Immature natural killer cell (primary cell): Measurements from ENCODE around the gene COL3A1. TPM values are rescaled to one million over a fixed set of nuclear protein-coding genes. Genes with fewer than 3 reads are reported as not detected.

Source experiments
- DNase-seq, 3 donors: peaks; one replicate each; pipeline ENCODE4 v3.0.0; 2022; ENCODE audit warnings: mixed read lengths in 1 of 3
- H3K27ac Mint-ChIP-seq, 6 donors: one replicate each; pipeline ENCODE4 v1.8.0; 2020; ENCODE audit warnings: mixed read lengths in 6 of 6, mild to moderate bottlenecking in 5 of 6, inconsistent platforms in 4 of 6, moderate library complexity in 3 of 6
- H3K27me3 Mint-ChIP-seq, 3 donors: one replicate each; pipeline ENCODE4 v1.8.0; 2020 to 2021; ENCODE audit warnings: low read depth in 3 of 3, mild to moderate bottlenecking in 3 of 3, mixed read lengths in 3 of 3, moderate library complexity in 3 of 3, inconsistent platforms in 1 of 3
- H3K36me3 Mint-ChIP-seq, 3 donors: one replicate each; pipeline ENCODE4 v1.8.0; 2020; ENCODE audit warnings: mixed read lengths in 3 of 3, inconsistent platforms in 2 of 3, mild to moderate bottlenecking in 2 of 3
- H3K4me1 Mint-ChIP-seq, 2 donors: one replicate each; pipeline ENCODE4 v1.8.0; 2020; ENCODE audit warnings: inconsistent platforms in 2 of 2, mild to moderate bottlenecking in 2 of 2, mixed read lengths in 2 of 2, moderate library complexity in 1 of 2
- H3K4me3 Mint-ChIP-seq, 5 donors: one replicate each; pipeline ENCODE4 v1.8.0; 2020; ENCODE audit warnings: mild to moderate bottlenecking in 5 of 5, mixed read lengths in 5 of 5, inconsistent platforms in 3 of 5, moderate library complexity in 3 of 5
- H3K9me3 Mint-ChIP-seq, 6 donors: one replicate each; pipeline ENCODE4 v1.8.0; 2020; ENCODE audit warnings: mild to moderate bottlenecking in 6 of 6, mixed read lengths in 6 of 6, inconsistent platforms in 4 of 6, moderate library complexity in 3 of 6
- polyA plus RNA-seq, 3 donors: library from polyadenylated mRNA; unstranded; fragments of 300-500 nt; fragmentation: Illumina TruSeq; gene quantifications; one replicate each; pipeline ENCODE4 v1.2.3, GENCODE V29; 2021

Gene COL3A1
- polyA plus RNA-seq, 3 donors from 2014 or later = not detected

- no peak overlapping the region for H3K4me3 Mint-ChIP-seq
- H3K4me1 Mint-ChIP-seq = no peaks in the 10 kb centered on the region
- no peaks in the 10 kb centered on the region for H3K36me3 Mint-ChIP-seq
- DNase-seq = no peak
- H3K27me3 Mint-ChIP-seq = peaks cover 0 to 3% (median 0%) of the 10 kb centered on the region in 3 donors
- no peak overlapping the region for H3K27ac Mint-ChIP-seq
- peaks cover 0 to 11% (median 0%) of the 10 kb centered on the region in 6 donors for H3K9me3 Mint-ChIP-seq
Observed at GRCh38 chr2:188979187-188980114, 5.3 kb downstream of the COL3A1 start.

DNA sequence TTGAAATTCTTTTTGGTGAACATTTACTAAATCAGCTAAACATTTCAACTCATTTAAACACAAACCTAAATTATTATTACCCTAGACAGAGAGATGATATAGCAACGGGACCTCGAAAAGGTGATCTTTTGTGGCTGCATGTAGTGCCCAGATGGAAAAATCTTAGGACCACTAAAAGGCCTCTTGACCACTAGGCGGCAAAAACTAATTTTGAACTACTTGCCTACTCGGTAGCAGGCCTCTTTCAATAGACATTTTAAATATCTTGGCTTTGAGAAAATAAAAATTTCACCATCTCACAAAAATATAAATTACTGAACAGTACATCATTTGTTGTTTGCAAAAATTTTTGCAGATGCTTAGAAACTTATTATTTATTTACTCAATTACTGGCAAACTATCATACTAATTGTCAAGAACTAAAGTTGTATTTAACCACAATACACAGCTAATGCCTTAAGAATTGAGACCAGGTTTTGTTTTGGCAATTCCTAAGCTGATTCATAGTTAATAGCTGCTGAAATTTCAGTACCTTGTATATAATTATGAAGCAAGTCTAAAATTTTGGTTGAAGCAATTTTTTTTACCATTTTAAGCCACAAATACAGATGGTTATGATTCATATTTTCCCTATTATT lies 9.4 kb downstream of the COL3A1 start:
- DNase-seq = no peak
- Mint-ChIP-seq H3K9me3 (peaks cover 0 to 7% (median under 1%) of the 10 kb centered on the region in 6 donors), H3K27ac (no peak overlapping the region), H3K4me3 (no peak overlapping the region), H3K36me3 (no peaks in the 10 kb centered on the region), H3K4me1 (no peaks in the 10 kb centered on the region), H3K27me3 (no peaks in the 10 kb centered on the region)

DNA sequence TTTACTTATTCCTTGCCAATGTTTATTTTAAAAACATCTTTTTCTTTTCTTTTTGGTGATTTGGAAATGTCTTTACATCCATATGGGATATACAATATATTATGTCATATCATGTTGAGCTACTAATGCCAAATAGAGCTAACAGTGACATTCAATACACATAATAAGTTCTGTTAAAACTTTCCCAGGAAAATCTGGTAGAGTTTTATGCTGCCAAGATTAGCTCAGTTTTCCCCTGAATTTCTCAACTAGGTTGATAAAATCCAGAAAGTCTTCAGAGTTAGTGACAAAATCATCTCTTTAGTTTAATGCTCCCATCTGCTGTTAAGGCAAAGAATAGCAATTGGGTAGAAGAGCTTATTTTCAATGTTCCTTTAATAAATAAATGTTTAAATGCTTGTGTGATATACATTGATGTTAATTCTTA lies 9.9 kb downstream of the COL3A1 start:
- DNase-seq = no peak
- Mint-ChIP-seq H3K9me3 (peaks cover 0 to 7% (median 0%) of the 10 kb centered on the region in 6 donors), H3K27ac (no peak overlapping the region)

GRCh38 chr2:188984680-188985079 lies 10.5 kb downstream of the COL3A1 start:
- no peak overlapping the region for H3K27ac Mint-ChIP-seq
- H3K27me3 Mint-ChIP-seq = no peaks in the 10 kb centered on the region
- H3K9me3 Mint-ChIP-seq = peaks cover 0 to 3% (median 0%) of the 10 kb centered on the region in 6 donors
- no peak for DNase-seq
- H3K4me1 Mint-ChIP-seq = no peaks in the 10 kb centered on the region
- no peak overlapping the region for H3K4me3 Mint-ChIP-seq
- H3K36me3 Mint-ChIP-seq = no peaks in the 10 kb centered on the region

More for the DNA sequence above, 9.9 kb downstream of the COL3A1 start:
- H3K4me1 Mint-ChIP-seq = no peaks in the 10 kb centered on the region
- H3K4me3 Mint-ChIP-seq = no peak overlapping the region
- H3K36me3 Mint-ChIP-seq = no peaks in the 10 kb centered on the region
- H3K27me3 Mint-ChIP-seq = no peaks in the 10 kb centered on the region

DNA sequence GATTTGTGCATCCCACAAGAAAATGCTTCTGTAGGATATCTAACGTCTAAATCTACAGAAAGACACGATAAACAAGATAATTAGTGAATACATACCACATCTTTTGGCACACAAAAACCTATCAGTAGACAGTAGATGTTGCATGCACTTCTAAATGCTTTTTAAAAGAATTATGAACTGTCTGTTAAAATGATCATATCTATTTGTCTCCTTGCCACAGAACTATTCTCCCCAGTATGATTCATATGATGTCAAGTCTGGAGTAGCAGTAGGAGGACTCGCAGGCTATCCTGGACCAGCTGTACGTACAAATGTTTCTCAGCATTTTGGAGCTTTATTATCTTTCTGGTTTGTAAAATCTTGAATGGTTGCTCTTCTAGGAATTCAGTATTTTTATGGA lies 12.7 kb downstream of the COL3A1 start:
- no peak overlapping the region for H3K4me3 Mint-ChIP-seq
- H3K9me3 Mint-ChIP-seq = peaks cover 0 to 3% (median 0%) of the 10 kb centered on the region in 6 donors
- DNase-seq = no peak
- no peaks in the 10 kb centered on the region for H3K27me3 Mint-ChIP-seq
- no peaks in the 10 kb centered on the region for H3K4me1 Mint-ChIP-seq
- no peaks in the 10 kb centered on the region for H3K36me3 Mint-ChIP-seq
- no peak overlapping the region for H3K27ac Mint-ChIP-seq

- H3K9me3 Mint-ChIP-seq = peaks cover 0 to 5% (median 1%) of the 10 kb centered on the region in 6 donors
- no peaks in the 10 kb centered on the region for H3K4me1 Mint-ChIP-seq
- no peak overlapping the region for H3K4me3 Mint-ChIP-seq
- H3K27ac Mint-ChIP-seq = no peak overlapping the region
- DNase-seq = no peak
- H3K36me3 Mint-ChIP-seq = no peaks in the 10 kb centered on the region
- H3K27me3 Mint-ChIP-seq = peaks cover 0 to 2% (median 2%) of the 10 kb centered on the region in 3 donors
Observed at GRCh38 chr2:188993247-188993646, 19.1 kb downstream of the COL3A1 start.

GRCh38 chr2:188997263-188997662 lies 23.1 kb downstream of the COL3A1 start:
- no peaks in the 10 kb centered on the region for H3K36me3 Mint-ChIP-seq
- peaks cover 0 to 5% (median 1%) of the 10 kb centered on the region in 6 donors for H3K9me3 Mint-ChIP-seq
- H3K4me1 Mint-ChIP-seq = no peaks in the 10 kb centered on the region
- H3K27ac Mint-ChIP-seq = no peak overlapping the region
- no peak overlapping the region for H3K4me3 Mint-ChIP-seq
- H3K27me3 Mint-ChIP-seq = peaks cover 0 to 2% (median 2%) of the 10 kb centered on the region in 3 donors
- DNase-seq = no peak

GRCh38 chr2:189000221-189000620 lies 26.0 kb downstream of the COL3A1 start:
- H3K4me3 Mint-ChIP-seq = no peak overlapping the region
- H3K4me1 Mint-ChIP-seq = no peaks in the 10 kb centered on the region
- no peak for DNase-seq
- no peaks in the 10 kb centered on the region for H3K36me3 Mint-ChIP-seq
- peaks cover 0 to 8% (median 2%) of the 10 kb centered on the region in 6 donors for H3K9me3 Mint-ChIP-seq
- H3K27me3 Mint-ChIP-seq = peaks cover 0 to under 1% (median 0%) of the 10 kb centered on the region in 3 donors
- no peak overlapping the region for H3K27ac Mint-ChIP-seq

DNA sequence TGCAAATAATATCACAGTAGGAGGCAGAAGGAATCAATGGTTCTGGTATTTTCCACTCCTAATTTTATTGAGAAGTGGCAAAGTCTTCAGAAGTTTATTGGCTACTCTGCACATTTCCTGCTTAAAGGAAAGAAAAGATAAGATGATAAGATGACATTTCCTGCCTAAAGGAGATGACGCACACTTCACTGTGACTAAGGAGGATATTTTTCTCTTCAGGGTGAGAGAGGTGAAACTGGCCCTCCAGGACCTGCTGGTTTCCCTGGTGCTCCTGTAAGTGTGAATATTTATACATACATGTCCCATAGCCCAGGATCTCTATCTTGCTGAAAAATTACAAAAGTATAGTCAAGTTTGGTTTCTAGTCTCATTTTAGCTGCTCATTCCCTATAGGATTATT lies 27.9 kb downstream of the COL3A1 start:
- Mint-ChIP-seq H3K27ac (no peak overlapping the region), H3K27me3 (peaks cover 0 to 2% (median 0%) of the 10 kb centered on the region in 3 donors), H3K9me3 (peaks cover 0 to 12% (median 4%) of the 10 kb centered on the region in 6 donors), H3K36me3 (no peaks in the 10 kb centered on the region), H3K4me1 (no peaks in the 10 kb centered on the region), H3K4me3 (no peak overlapping the region)
- no peak for DNase-seq

- H3K9me3 Mint-ChIP-seq = peaks cover 0 to 15% (median 6%) of the 10 kb centered on the region in 6 donors
- H3K36me3 Mint-ChIP-seq = no peaks in the 10 kb centered on the region
- peaks cover 0 to 2% (median 2%) of the 10 kb centered on the region in 3 donors for H3K27me3 Mint-ChIP-seq
- DNase-seq = no peak
- H3K27ac Mint-ChIP-seq = no peak overlapping the region
- H3K4me1 Mint-ChIP-seq = no peaks in the 10 kb centered on the region
- no peak overlapping the region for H3K4me3 Mint-ChIP-seq
Observed at GRCh38 chr2:189008555-189009262, 34.5 kb downstream of the COL3A1 start.

DNA sequence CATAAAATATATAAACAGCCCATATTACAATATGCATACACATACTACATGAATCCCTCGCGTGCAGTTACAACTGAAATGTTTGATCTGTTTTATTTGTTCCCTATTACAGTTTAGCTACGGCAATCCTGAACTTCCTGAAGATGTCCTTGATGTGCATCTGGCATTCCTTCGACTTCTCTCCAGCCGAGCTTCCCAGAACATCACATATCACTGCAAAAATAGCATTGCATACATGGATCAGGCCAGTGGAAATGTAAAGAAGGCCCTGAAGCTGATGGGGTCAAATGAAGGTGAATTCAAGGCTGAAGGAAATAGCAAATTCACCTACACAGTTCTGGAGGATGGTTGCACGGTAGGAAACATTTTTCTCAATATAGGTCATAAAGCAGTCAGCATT lies 36.4 kb downstream of the COL3A1 start:
- H3K4me1 Mint-ChIP-seq = no peaks in the 10 kb centered on the region
- no peak overlapping the region for H3K4me3 Mint-ChIP-seq
- H3K27ac Mint-ChIP-seq = no peak overlapping the region
- no peaks in the 10 kb centered on the region for H3K36me3 Mint-ChIP-seq
- peaks cover 0 to 17% (median 6%) of the 10 kb centered on the region in 6 donors for H3K9me3 Mint-ChIP-seq
- DNase-seq = no peak
- peaks cover 0 to 2% (median 0%) of the 10 kb centered on the region in 3 donors for H3K27me3 Mint-ChIP-seq

- Mint-ChIP-seq H3K36me3 (no peaks in the 10 kb centered on the region), H3K4me1 (no peaks in the 10 kb centered on the region), H3K4me3 (no peak overlapping the region), H3K27ac (no peak overlapping the region), H3K27me3 (peaks cover 0 to 2% (median 0%) of the 10 kb centered on the region in 3 donors), H3K9me3 (peaks cover 0 to 18% (median 9%) of the 10 kb centered on the region in 6 donors)
- no peak for DNase-seq
Observed at GRCh38 chr2:189012351-189012750, 38.2 kb downstream of the COL3A1 start.

- no peak overlapping the region for H3K27ac Mint-ChIP-seq
- H3K4me1 Mint-ChIP-seq = no peaks in the 10 kb centered on the region
- H3K36me3 Mint-ChIP-seq = no peaks in the 10 kb centered on the region
- no peaks in the 10 kb centered on the region for H3K27me3 Mint-ChIP-seq
- H3K9me3 Mint-ChIP-seq = peaks cover 0 to 17% (median 8%) of the 10 kb centered on the region in 6 donors
- no peak overlapping the region for H3K4me3 Mint-ChIP-seq
- no peak for DNase-seq
Observed at GRCh38 chr2:189013031-189013430, 38.9 kb downstream of the COL3A1 start.
